ENCODE measurements around the gene MRGPRD. TPM values are rescaled to one million over a fixed set of nuclear protein-coding genes. Genes with fewer than 3 reads are reported as not detected.

The MRGPRD gene
- total and polyA plus RNA-seq, 2 of the 8 experiments (the other 6 are each of a cell fraction or from before 2014, with no cell fraction given), result not detected

DNA sequence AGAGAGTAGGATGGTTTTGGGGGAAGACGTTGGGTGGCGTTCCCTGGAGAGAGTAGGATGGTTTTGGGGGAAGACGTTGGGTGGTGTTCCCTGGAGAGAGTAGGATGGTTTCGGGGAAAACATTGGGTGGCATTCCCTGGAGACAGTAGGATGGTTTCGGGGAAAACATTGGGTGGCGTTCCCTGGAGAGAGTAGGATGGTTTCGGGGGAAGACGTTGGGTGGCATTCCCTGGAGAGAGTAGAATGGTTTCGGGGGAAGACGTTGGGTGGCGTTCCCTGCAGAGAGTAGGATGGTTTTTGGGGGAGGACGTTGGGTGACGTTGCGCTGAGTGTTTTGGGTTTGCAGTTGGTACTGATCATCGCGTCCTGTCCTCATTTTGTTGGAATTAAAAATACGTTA, 48.9 kb downstream of the MRGPRD start (continued):
- TF ChIP-seq, protein P1, sequence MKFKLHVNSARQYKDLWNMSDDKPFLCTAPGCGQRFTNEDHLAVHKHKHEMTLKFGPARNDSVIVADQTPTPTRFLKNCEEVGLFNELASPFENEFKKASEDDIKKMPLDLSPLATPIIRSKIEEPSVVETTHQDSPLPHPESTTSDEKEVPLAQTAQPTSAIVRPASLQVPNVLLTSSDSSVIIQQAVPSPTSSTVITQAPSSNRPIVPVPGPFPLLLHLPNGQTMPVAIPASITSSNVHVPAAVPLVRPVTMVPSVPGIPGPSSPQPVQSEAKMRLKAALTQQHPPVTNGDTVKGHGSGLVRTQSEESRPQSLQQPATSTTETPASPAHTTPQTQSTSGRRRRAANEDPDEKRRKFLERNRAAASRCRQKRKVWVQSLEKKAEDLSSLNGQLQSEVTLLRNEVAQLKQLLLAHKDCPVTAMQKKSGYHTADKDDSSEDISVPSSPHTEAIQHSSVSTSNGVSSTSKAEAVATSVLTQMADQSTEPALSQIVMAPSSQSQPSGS (IDR thresholded peaks at IDR 0.05; ENCODE audit: low read length), result no peak
- TF ChIP-seq BACH1 (IDR thresholded peaks at IDR 0.05; ENCODE audit: low read length) (no peak), SRF (IDR thresholded peaks at IDR 0.05; ENCODE audit: low read depth, low read length) (no peak), JUN (IDR thresholded peaks at IDR 0.05; ENCODE audit: low read depth, low read length) (no peak)

Measured in H1 (cell line).